NCI-H446 (cell line): ENCODE data around the gene MRPL50.

Source experiments
- DNase-seq, 2 experiments: peaks; one replicate each; lab custom pipeline; 2025; lab: John Stamatoyannopoulos, UW

MRPL50 gene

DNA sequence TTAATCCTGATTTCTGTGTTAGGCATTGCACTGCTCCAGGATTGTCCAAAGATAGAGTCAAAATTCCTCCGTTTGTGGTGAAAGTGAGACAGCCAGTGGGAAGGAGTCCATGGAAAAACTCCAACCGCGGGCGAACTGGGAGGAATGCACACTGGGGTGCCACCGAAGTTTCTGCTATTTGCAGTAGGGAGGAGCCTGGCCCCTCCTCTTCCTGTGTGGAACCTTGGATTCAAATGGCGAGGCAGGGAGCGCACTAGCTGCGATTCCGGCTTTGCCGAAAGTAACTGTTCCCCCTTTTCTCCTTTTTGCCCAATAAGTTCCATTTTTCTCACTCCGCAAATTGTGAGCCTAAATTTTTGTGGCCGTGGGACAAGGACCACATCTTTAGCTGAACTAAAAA lies 22.9 kb downstream of the MRPL50 start:
- no peak for DNase-seq

DNA sequence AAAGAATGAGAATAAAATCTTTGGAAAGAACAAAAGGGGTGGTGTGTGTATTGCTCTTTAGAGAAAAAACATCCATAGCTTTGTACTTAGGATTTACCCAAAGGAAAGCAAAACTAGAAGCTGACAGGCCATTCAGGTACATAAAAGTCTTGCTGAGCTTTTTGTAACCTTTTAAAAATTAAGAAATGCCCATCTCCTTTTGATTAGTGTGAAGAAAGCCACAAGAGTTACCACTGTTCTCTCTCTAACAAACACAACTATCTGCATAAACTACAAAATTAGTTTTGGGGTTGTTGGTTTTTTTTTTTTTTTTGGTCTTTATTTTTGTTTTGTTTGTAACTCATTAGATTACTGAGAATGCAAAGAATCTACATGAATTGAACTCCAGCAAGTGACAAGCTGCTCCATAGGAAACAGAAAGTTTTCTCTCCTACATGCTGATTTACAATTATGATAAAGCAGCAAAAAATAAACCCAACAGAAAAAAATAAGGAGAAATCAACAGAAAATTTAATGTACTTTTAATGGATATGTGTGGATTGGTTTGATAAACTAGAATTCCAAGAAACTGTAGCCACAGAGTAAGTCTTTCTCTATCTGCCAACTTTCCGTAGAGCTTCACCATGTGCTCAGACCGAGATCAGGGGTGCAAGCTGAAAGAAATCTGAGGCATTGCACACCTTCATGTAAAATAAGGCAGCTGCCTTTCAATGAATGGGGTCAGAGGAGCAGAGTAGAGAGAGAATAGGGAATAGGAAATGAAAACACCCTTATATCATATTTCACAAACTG lies 25.9 kb downstream of the MRPL50 start:
- DNase-seq = no peak

DNA sequence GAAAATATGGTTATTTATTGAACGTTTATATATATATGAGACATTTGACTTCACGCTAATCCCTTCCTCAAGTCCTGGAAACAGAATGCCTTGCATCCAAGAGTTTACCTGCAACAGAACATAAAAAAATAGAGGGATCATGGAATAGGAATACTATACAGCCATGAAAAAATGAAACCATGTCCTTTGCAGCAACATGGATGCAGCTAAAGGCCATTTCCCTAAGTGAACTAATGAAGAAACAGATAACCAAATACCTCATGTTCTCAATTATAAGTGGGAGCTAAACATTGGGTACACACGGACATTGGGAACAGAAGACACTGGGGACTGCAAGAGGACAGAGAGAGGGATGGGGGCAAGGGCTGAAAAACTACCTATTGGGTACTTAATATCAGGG lies 26.6 kb downstream of the MRPL50 start:
- DNase-seq = no peak

DNA sequence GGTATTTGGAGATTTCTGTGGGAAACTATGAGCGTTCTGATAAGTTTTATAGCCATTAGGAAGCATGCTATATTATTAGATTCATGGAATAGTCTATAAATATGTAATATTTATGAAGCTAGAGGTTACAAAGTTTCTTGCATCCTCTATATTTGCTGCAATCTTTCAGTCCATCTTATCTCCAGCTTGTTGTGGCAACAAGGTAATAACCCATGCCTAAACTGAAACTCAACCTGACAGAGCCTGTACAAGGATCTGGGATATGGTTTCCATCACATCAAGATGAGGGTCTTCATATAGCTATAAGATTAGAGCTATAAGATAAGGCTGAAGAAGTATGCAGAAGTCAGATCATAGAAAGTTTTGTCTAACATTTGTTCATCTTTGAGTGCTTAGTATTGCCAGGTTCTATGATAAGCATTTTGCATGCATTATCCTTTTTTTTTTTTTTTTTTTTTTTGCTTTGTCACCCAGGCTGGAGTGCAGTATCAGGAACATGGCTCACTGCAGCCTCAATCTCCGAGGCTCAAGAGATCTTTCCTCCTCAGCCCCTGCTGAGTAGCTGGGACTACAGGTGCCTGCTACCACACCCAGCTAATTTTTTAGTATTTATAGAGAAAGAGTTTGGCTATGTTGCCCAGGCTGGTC lies 28.4 kb downstream of the MRPL50 start:
- no peak for DNase-seq

DNA sequence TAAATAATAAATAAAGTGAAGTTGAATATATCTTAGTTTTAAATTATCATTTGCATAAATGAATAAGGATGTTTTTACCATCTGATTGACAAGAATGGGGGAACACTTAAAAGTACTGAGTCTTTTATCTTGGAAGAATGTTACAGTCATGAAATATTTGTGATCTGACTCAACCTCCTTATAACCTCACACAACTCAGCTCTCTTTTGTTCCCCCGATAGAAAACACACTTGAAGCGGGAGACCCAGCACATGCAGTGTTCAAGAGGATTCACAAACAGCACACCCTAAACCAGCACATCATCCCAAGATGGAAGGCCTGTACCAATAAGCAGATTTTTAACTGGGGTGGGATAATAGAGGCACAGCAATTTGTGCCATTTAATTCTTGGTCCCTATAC lies 29.1 kb downstream of the MRPL50 start:
- no peak for DNase-seq

DNA sequence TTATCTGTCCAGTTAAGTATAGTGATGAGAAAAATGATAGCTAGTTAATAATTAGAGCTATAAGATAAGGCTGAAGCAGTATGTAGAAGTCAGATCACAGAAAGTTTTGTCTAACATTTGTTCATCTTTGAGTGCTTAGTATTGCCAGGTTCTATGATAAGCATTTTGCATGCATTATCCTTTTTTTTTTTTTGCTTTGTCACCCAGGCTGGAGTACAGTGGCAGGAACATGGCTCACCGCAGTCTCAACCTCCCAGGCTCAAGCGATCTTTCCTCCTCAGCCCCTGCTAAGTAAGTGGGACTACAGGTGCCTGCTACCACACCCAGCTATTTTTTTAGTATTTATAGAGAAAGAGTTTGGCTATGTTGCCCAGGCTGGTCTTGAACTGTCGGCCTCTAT lies 31.1 kb downstream of the MRPL50 start:
- no peak for DNase-seq

DNA sequence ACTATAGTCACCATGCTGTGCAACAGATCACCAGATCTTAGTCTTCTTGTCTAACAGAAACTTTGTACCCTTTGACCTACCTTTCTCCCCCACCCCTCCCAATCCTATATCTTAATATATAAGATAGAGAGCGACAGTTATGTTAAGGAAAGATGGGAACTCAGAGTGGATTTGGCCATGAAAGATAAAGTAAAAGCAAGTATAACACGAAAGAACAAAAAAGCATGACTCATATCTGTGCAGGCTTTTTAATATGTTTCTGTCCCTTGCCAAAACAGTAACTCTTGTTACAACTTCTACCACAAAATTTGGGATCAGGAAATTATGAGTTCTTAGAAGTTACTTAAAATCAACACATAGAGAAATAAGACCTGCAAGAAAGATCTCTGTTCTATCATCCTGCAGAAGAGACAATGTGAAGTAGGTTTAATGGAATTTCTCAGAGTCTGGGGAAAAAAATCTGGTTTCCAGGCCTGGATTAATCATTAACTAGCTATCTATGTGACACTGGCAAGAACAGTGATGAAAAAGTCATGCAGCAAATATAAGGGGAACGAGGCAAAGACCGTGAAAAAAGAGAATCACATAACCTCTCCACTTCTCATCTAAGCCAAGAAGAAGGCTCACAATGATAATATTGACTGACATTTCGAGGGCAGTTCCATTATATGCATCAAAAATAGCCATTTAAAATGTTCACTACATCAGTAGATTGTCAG lies 32.2 kb downstream of the MRPL50 start:
- DNase-seq = no peak

DNA sequence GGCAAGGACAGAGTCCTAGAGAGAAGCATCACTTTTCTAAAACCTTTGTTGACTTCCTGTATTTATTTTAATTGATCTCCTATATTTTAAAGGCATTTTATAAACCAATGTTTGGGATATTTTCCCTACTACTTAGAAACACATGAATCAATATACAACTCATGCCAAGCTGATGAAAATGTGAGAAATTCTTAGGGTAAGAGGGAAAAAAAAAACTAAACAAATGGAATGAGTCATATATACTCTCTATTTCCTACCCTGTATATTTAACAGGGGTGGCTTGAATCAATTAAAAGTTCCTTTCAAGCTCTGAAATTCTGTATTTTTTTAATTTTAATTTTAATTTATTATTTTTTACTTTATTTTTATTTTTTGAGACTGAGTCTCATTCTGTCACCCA lies 33.2 kb downstream of the MRPL50 start:
- no peak for DNase-seq

DNA sequence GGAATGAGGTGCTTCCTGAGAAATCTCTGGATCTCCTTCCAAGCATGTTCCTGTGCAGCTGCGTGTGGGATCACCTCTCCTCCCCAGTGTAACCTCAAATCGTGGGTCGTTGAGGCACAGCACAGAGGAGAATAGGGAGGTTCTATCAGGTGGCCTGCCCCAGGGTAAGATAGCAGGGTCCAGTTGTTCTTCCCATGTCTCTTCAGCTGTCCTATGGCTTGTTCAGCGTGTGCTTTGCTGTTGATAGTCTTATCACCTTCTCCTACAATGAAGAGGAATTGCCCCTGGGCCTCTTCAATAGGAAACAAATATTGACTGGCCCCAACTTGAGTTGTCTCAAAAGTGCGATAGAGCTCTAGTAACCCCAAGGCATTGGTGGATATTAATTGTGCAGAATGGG lies 36.0 kb downstream of the MRPL50 start:
- no peak for DNase-seq

DNA sequence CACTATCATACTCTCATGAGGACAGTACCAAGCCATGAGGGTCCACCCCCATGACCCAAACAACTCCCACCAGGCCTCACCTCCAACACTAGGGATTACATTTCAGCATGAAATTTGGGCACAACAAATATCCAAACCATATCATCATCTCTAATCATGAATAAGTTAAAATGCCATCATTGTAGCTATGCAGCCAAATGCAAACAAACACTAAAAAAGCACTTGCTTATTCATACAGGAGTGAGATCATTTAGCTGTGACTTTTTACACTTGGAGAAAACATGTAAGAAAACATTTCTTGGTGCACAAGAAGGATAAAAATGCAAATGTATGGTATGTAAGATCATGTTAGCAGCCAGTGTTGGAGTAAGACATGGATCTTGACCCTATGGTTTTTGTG lies 37.8 kb downstream of the MRPL50 start:
- DNase-seq = no peak

DNA sequence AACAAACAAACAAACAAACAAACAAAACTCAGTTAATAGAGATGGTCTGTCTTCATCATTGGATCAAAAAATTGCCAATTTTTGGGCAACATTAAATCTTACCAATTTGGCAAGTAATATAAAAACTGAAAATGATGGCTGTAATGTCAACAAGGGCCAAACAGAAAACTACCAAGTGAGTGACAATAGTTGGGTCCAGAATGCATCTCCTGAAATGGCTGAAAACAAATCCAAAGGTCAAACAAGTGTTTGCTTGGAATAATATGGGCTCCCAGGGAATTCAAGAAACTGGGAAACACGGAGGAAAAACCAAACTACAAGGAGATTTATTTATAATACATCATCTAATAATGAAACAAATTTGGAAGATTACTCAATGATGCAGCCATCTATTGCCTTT lies 38.7 kb downstream of the MRPL50 start:
- DNase-seq = no peak

DNA sequence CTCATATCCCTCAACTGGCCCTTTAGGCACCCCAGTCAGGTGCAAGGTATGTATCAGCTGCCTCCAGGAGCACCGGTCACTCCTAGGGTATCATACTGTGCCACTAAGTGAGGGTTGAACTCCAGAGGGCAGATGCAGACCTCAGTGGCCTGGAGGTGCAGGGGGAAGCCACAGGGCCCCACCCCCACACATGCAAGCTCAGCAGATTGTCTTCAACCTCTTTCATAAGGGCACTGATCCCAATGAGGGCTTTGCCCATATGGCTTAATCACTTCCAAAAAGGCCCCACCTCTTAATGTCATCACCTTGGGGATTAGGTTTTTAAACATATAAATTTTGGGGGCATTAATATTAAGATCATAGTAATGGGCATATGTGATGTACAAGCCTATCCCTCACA lies 41.8 kb downstream of the MRPL50 start:
- DNase-seq = no peak

DNA sequence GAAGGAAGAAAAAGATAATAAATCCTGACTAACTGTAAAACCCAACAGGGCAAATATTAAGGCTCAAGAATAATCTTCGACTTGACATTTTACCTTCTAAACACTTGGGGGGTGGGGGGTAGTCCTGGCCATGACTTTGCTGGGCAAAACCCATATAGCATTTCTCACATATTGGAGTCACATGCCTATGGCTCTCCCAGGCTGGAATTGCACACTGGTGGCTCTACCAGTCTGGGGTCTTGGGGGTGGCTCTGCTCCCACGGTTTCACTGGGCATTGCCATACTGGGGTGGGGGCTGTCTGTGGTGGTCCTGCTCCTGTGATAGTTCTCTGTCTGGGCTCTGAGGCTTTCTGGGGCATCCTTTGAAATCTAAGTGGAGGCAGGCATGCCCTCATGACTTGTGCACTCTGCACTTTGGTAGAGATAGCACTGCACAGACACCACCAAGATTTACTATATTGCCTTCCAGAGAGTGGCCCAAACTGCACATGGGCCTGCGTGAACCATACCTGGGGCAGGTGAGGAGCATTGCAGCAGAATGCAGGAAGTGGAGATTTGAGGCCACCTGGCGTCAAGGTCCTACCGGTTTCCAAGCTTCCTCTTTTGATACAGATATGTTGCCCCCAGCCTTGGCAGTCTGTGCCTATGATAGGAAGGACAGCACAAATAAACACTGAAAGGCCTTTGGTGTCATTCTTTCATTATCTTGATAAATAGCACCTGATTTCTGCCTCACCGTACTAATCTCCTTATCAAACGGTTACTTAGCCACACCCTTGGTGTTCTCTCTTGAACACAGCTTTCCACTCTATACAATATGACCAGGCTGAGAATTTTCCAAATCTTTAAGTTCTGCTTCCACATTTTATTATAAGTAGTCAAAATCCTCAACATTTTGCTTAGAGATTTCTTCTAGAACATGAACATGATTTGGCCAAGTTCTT lies 43.4 kb downstream of the MRPL50 start:
- no peak for DNase-seq

DNA sequence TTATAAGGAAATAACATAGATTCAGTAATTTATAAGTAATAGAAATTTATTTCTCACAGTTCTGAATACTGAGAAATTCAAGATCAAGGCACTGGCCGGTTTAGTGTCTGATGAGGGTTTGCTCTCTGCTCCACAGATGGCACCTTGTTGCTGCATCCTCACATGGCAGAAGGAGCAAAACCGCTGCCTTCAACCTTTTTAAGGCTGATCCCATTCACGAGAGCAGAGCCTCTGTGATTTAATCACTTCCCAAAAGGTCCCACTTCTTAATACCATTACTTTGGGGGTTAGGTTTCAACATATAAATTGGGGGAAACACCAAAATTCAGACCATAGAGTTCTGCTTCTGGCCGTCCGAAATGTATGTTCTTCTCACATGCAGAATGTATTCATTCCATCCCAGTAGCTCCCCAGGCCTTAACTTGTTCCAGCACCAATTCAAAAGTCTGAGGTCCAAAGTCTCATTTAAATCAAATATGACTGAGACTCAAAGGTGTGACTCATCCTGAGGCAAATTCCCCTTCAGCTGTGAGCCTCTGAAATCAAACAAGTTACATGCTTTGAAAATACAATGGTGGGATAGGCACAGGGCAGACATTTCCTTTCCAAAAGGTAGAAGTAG lies 44.2 kb downstream of the MRPL50 start:
- no peak for DNase-seq

DNA sequence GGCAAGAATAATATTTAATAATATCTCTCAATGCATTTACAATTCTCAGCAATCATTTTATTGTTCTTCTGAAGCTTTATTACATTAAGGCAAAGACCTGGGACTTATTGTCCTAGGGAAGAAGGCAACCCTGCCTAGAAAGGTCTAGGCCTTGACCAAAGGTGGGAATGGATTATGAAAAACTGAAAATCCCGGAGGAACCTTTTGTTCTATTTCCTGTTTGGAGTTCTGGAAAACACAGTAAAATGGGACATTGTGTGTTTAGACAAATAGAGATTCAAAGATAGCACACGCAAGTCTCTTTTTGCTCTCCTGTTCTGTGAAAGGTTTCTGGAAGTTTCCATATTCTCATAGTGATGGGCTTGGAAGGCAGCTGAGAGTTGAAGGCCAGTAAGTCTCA lies 44.7 kb downstream of the MRPL50 start:
- no peak for DNase-seq

DNA sequence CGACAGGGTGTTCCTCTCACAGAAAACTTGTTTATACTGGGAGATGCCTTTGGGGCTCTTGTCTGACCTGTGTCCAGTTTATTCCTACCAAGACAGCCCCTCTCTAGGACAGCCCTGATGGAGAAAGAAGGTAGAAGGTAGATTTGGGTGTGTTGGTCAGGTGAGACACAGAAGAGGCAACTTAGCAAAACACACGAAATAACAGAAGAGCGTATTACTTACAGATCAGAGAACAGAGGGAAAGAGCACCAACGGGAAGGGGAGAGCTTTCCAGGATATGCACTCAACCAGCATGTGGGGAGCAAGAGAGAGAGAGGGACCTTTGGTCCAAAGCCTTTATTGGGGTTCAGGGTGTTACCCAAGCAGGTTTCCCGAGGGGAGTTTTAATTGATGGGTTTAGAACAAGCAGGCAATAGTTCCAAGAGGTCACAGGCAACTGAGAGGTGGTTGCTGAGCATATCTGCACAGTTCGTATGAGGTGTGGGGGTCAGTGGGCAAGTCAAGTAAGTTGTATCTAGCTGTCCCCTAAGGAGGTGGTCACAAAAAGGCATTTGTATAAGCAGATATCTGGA lies 45.4 kb downstream of the MRPL50 start:
- DNase-seq = no peak

DNA sequence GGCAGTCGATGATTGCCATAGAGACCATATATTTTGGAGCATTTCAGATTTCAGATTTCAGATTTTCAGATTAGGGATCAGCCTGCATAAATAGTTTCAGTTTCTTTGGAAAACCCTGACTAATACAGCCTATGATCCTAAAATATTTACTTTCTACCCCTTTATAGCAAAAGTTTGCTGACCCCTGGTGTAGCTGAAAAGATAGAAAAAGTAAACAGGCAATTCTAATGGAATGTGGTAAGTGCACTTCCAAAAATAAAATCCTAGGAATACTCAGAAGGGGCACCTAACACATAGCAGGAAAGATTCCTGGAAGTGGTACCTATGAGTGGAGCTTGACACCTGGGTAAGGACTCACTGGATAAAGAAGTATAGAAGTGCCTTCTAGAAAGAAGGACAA lies 48.1 kb downstream of the MRPL50 start:
- no peak for DNase-seq

DNA sequence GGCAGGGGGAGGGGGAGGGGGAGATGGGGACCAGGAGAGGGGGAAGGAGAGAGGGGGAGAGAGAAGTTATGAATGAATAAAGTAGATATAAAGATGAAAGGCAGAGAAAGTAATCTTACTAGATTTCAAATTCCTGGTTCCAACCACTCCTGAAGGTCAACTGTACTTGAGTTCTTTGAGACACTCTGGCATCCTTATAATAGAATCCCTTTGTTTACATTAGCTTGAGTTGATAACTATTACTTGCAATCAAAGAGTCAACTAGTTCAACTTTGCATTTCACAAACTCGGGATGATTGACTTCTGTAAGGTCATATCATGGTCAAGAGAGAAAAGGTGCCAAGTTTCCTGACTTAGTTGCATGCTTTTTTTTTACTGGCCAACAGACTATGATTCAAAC lies 55.8 kb downstream of the MRPL50 start:
- DNase-seq = no peak

DNA sequence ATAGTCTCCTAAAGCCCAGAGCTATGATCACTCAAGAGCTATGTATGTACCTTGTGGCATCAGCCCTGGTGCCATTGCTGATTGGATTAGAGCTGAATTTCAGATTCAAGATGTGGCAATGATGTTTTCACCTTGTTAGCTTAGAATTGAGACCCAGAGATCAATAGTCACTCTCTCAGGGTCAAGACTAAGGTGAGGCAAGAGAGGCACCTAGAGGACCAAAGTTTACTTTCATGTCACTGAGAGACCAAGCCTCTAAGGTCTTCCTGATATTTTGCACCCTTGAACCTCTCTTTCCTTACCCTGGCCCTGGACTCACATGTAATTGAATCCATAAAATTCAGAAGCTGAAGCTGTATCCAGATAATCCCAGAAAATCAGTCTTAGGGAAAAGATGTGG lies 56.5 kb downstream of the MRPL50 start:
- DNase-seq = no peak
